Stimulated activated CD4-positive, alpha-beta T cell treated with anti-CD3 and anti-CD28 coated beads, Interleukin-12 subunit alpha, Interleukin-12 subunit beta, amount 100 ng/mL, for 48 hours (primary cell): ENCODE data around the gene SHISA7.
"Not testable (repeated sequence)": the region's sequence is repeated elsewhere in the genome, so short reads cannot be mapped to it uniquely, and the experiment has no call there.

ENCODE experiments used
- DNase-seq, 3 donors: peaks; one replicate each; pipeline ENCODE4 v3.0.0-alpha.2; 2020; ENCODE audit warnings: low read depth in 2 of 3, low spot score in 1 of 3

Gene SHISA7

GRCh38 chr19:55421281-55421680 is 21.8 kb downstream of the SHISA7 start:
- DNase-seq: not testable (repeated sequence)

- no peak for DNase-seq
These were observed 23.4 kb downstream of the SHISA7 start for GRCh38 chr19:55419624-55420236.

- DNase-seq: no peak
These were observed 24.0 kb downstream of the SHISA7 start for GRCh38 chr19:55419103-55419502.

GRCh38 chr19:55418185-55418584 is 24.9 kb downstream of the SHISA7 start:
- DNase-seq: peak in 2 of 3 donors; percentile 38 to 55

- DNase-seq: no peak
These were observed 32.9 kb downstream of the SHISA7 start for GRCh38 chr19:55410168-55410567.

GRCh38 chr19:55409179-55409578 is 33.9 kb downstream of the SHISA7 start:
- DNase-seq: not testable (repeated sequence)

GRCh38 chr19:55408533-55408872 is 34.6 kb downstream of the SHISA7 start:
- DNase-seq: no peak

- peak; percentile 91 to 95 (median 93) for DNase-seq
These were observed 35.1 kb downstream of the SHISA7 start for GRCh38 chr19:55407800-55408532.

GRCh38 chr19:55407550-55407799 is 35.6 kb downstream of the SHISA7 start, which contains the start of gene UBE2S:
TSS of gene UBE2S (minus strand) at chr19:55407788. CDS start at chr19:55407589, 199 bp downstream.
- DNase-seq: not testable (repeated sequence)

- no peak for DNase-seq
These were observed 36.1 kb downstream of the SHISA7 start for GRCh38 chr19:55406826-55407549.

- DNase-seq: no peak
These were observed 36.8 kb downstream of the SHISA7 start for GRCh38 chr19:55406091-55406825.

GRCh38 chr19:55405638-55406037 is 37.5 kb downstream of the SHISA7 start:
- DNase-seq: no peak

GRCh38 chr19:55402509-55402908 is 40.6 kb downstream of the SHISA7 start:
- DNase-seq: no peak

GRCh38 chr19:55401390-55401789 is 41.7 kb downstream of the SHISA7 start:
- not testable (repeated sequence) for DNase-seq

GRCh38 chr19:55400281-55401087 is 42.6 kb downstream of the SHISA7 start:
- DNase-seq: no peak

GRCh38 chr19:55398200-55398925 is 44.7 kb downstream of the SHISA7 start:
- DNase-seq: no peak

GRCh38 chr19:55392820-55393761 is 50.0 kb downstream of the SHISA7 start:
- no peak for DNase-seq

- no peak for DNase-seq
These were observed 51.1 kb downstream of the SHISA7 start for GRCh38 chr19:55391702-55392615.
